NCI-H1105 treated with DMSO at 0.1 percent for 48 hours (cell line): ENCODE data around the gene PFKL.
A peak's percentile ranks its signal among the peaks of the same experiment; 100 is the strongest.
"Not testable (repeated sequence)": the region's sequence is repeated elsewhere in the genome, so short reads cannot be mapped to it uniquely, and the experiment has no call there.

Source experiments
- DNase-seq: peaks from one replicate; lab custom pipeline; 2025; lab: John Stamatoyannopoulos, UW

Gene PFKL

DNA sequence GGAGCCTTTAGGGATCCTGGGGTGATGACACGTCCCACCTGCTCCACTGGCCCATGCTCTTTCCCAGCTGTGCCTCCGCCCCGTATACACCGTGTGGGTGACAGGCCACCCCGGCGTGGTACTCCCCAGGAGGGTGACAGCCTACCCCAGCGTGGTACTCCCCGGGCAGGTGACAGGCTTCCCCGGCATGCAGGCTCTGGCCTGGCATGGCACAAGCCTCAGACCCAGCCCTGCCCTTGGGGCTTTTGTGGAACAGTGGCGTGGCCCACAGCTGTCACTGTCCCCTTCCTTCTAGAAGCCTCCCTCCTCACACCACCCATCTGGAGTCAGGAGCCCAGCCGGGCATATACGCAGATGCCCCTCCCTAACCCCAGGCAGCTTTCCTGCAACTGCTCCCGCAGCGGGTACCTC, 4.7 kb upstream of the PFKL start:
- no peak for DNase-seq

DNA sequence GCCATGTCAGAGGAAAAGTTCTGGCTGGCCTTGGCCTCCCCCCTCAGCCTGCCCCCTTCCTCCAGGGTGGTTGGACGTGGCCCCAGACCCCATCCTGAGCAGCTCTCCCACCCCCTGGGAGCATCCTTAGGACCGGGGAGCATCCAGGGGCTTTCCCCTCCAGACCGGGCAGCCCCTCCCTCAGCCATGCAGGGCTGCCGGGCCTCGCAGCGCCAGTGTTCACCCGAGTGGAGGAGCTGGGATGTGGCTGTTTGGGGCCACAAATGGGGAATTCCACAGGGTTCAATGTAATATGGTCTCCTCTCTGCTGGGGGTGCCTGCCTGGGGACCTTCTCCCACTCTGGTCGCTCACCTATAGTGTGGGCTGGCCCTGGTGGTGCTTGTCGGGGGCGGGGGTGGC, 4.2 kb upstream of the PFKL start:
- DNase-seq = no peak

- no peak for DNase-seq
Observed at GRCh38 chr21:44296103-44296519, 3.7 kb upstream of the PFKL start.

- DNase-seq = no peak
Observed at GRCh38 chr21:44296916-44297315, 2.9 kb upstream of the PFKL start.

DNA sequence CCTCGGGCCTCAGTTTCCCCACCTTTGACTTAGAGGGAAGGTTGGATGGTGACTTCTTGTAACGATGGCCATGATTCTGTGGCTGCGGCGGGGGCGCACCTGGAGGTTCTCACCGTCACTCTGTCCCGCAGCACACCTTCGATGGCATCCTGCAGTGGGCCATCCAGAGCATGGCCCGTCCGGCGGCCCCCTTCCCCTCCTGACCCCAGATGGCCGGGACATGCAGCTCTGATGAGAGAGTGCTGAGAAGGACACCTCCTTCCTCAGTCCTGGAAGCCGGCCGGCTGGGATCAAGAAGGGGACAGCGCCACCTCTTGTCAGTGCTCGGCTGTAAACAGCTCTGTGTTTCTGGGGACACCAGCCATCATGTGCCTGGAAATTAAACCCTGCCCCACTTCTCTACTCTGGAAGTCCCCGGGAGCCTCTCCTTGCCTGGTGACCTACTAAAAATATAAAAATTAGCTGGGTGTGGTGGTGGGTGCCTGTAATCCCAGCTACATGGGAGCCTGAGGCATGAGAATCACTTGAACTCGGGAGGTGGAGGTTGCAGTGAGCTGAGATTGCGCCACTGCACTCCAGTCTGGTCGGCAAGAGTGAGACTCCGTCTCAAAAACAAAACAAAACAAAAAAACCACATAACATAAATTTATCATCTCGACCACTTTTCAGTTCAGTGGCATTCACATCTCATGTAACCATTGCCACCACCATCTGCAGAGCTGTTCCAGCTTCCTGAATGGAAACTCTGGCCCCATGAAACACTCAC, 2.1 kb upstream of the PFKL start:
- DNase-seq = peak; percentile 55

DNA sequence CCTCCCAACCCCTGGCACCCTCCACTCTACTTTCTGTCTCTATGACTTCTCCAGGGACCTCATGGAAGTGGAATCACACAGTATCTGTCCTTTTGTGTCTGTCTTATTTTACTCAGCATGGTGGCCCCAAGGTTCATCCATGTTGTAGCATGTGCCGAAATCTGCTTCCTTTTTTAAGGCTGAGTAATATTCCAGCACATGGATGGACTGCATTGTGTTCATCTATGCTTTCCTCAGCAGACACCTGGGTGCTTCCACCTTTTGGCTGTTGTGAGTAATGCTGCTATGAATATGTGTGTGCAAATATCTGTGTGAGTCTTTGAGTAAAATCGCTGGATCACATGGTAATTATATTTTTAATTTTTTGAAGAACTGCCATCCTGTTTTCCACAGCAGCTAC, 1.6 kb upstream of the PFKL start:
- no peak for DNase-seq

DNA sequence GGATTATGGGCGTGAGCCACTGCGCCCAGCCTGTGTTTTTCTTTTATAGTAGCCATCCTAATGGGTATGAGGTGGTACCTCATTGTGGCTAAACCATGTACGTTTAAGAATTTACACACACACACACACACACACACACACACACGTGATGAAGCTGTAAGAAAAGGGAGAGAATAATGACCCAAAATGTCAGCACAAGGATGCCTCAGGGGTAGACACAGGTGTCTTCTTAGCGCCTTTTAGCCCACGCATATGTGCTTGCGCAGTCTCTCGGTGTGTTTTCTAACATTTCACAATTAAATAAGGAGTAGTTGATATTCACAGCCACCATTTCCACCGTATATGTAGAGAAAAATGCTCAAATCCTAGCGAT, 782 bp upstream of the PFKL start:
- no peak for DNase-seq

DNA sequence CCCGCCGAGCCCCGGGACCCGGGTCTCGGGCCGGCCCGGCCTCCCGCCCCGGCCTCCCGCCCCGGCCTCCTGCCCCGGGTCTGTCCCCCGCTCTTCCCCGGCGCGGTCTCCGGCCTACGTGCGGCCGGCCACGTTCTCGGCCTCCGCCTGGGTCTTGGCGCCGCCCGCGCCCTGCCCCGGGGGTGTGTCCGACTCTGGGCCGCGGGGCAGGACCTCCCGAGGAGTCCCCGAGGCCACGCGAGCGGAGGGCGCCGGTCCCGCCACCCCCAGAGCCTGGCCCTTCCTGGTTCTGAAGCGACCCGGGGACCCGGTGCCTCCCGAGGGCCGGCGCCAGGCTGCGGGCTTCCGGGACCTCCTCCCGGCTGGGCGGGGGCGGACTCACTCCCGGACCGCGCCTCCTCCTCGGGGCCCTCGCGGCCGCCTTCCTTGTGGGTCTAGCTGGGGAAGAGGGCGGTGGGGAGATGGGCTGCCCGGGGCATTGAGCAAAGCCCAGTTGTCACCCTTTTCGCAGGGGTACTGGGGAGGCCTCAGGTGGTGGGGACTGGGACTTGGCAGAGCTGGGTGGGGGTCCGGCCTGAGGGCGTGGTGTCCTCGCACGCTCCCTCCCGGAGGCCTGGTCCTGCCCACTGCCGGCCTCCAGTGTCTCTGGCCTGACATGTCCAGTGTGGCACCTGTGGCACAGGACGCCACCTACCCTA, 558 bp downstream of the PFKL start:
- no peak for DNase-seq

GRCh38 chr21:44301141-44301540, 1.3 kb downstream of the PFKL start:
- no peak for DNase-seq

DNA sequence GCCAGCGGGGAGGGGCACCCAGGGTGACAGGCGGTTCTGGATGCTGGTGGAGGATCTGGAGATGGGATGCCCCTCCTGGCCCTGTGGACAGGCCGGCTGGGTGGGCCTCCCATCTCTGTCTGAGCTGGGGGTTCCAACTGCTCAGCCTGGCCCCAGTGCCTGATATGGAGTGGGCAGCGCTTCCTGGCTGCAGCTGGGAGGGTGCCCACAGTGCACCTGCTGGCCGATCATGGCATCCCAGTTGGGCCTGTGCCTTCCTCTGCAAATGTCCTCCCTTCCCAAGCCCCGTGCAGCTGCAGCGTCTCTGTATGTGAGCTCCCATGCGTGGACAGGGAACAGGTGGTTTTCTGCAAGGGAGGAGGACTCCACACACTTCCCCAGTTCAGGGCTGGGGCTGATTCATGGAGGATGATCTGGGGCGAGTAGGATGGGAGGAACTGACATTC, 2.1 kb downstream of the PFKL start:
- no peak for DNase-seq

DNA sequence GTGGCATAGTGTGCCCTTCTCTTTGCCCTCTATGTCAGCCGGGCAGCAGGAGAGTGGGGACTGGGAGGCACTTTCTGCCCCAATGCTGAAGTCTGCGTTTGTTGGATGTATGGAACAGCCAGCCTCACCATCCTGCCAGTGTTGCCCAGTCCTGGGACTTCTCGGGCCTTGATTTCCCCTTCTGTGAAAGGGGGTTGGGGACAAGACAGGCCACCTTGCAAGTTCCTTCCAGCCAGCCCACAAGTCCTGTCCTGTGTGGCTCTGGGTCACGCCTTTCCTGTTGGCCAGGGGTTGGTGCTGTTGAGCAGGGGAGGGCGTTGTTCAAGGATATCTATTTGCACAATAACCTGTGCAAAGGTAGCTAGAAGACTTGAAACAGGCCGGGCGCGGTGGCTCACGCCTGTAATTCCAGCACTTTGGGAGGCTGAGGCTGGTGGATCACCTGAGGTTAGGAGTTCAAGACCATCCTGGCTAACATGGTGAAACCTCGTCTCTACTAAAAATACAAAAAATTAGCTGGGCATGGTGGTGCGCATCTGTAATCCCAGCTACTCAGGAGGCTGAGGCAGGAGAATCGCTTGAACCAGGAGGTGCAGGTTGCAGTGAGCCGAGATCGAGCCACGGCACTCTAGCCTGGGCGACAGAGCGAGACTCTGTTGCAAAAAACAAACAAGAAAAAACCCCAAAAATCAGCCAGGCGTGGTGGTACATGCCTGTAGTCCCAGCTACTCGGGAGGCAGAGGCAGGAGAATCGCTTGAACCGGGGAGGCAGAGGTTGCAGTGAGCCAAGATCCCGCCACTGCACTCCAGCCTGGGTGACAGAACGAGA, 2.9 kb downstream of the PFKL start:
- not testable (repeated sequence) for DNase-seq

- no peak for DNase-seq
Observed at GRCh38 chr21:44303490-44303981, 3.7 kb downstream of the PFKL start.

GRCh38 chr21:44304011-44304616, 4.3 kb downstream of the PFKL start:
- no peak for DNase-seq

DNA sequence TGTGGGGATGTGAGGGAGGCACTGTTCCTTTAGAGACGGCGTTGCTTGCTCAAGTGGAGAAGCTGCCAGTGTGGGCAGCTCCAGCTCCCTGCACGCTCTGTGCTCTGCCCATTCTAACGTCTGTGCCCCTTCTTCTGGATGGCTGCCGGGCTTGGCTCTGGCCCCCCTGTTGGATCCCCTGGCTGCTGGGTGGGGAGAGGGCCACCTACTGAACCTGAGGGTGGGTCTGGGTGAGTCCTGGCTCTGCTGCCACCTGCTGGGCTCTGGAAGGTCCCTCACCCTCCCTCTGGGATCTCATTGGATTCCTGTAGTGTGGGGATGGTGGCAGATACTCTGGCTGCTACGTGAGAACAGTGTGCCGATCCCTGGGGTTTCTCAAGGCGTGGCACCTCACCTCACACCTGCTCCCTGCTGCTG, 5.0 kb downstream of the PFKL start:
- DNase-seq = peak; percentile 19

DNA sequence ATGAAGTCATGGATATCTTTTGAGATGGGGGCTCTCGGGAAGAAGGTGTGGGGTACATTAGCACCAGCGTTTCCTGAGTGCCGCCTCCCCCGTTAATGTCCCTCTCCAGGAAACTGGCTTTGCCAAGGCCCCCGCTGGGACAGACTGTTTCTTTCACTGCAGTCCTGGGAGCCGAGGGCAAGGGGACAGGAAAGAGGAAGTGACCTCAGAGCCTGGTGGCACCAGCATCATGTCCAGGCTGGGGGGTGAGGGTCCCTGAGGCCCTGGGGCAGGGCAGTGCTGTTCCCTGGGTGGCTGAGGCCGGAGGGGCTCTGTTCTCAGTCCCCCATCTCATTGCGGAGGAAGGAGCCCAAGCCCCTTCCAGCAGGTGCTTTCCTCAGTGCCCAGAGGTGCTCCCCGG, 5.8 kb downstream of the PFKL start:
- DNase-seq = no peak

- no peak for DNase-seq
Observed at GRCh38 chr21:44306936-44307704, 7.3 kb downstream of the PFKL start.

- no peak for DNase-seq
Observed at GRCh38 chr21:44310628-44311507, 11.0 kb downstream of the PFKL start.

DNA sequence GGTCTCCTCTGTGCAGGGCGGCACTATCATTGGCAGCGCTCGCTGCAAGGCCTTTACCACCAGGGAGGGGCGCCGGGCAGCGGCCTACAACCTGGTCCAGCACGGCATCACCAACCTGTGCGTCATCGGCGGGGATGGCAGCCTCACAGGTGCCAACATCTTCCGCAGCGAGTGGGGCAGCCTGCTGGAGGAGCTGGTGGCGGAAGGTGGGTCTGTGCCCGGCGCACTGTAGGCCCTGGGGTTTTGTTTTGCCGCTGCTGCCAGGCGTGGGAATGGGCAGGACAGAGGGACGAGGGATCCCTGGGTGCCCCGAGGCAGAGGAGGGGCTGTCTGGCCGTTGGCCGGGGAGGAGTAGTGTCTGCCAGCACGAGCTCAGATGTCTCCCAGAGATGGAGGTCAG, 12.2 kb downstream of the PFKL start:
- DNase-seq = no peak

GRCh38 chr21:44312716-44313115, 12.9 kb downstream of the PFKL start:
- no peak for DNase-seq

DNA sequence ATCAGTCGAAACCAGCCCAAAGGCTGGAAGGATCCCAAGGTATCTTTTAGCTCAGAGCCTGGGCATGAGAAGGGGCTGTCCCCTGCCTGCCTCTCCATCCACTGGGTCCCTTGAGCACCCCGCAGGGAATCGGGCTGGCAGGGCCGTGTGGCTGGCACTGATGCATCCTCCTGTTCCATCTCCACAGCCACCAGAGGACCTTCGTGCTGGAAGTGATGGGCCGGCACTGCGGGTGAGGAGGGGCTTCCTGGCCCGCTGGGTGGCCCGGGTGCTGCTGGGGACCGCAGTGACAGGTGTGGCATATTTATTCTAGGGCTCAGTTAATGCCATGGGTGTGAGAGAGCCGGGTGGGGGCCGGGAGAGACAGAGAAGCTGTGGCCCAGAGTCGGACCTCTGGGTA, 13.6 kb downstream of the PFKL start:
- DNase-seq = no peak
